ENCODE measurements around the gene USP6NL. TPM values are rescaled to one million over a fixed set of nuclear protein-coding genes. Genes with fewer than 3 reads are reported as not detected.

Gene USP6NL
- polyA plus RNA-seq, 3 donors = 5.5 to 7.7 (median 6.7) TPM

- H3K27ac Mint-ChIP-seq = peak overlapping the region in 5 of 7 donors; percentile 0 to 87 (median 72)
- no peak overlapping the region for H3K4me3 ChIP-seq (replicated peaks in 1 of 3; ENCODE audit: low read depth in 2 of 3, low read length in 3 of 3)
- peaks cover 11 to 13% of the 10 kb centered on the region in 2 donors for H3K4me1 ChIP-seq (ENCODE audit: control insufficient read depth in 1 of 2, insufficient read depth in 2 of 2, low read length in 2 of 2)
- peaks cover 42% of the 10 kb centered on the region for H3K79me2 ChIP-seq (ENCODE audit: insufficient read depth, low read length)
- no peaks in the 10 kb centered on the region for H3K9me3 ChIP-seq (replicated peaks in 1 of 2; ENCODE audit: control insufficient read depth in 1 of 2, insufficient read depth in 1 of 2, low read length in 2 of 2)
- no peak overlapping the region for H3K4me3 Mint-ChIP-seq
- H3K27me3 ChIP-seq (ENCODE audit: control insufficient read depth in 2 of 2, insufficient read depth in 2 of 2, low read length in 2 of 2) = no peaks in the 10 kb centered on the region
- no peaks in the 10 kb centered on the region for H3K36me3 ChIP-seq (replicated peaks in 1 of 2; ENCODE audit: control insufficient read depth in 1 of 2, insufficient read depth in 2 of 2, low read length in 2 of 2)
- H3K27me3 Mint-ChIP-seq (ENCODE audit: low read depth in 3 of 3) = no peaks in the 10 kb centered on the region
- peaks cover 26% of the 10 kb centered on the region for H3K4me1 Mint-ChIP-seq
- DNase-seq = peak in 1 of 3 donors; percentile 77
- intact Hi-C loops (cut with micrococcal nuclease) = no loop called here
- H4K20me1 ChIP-seq (ENCODE audit: insufficient read depth, low read length) = no peaks in the 10 kb centered on the region
- H3K4me2 ChIP-seq (replicated peaks; ENCODE audit: extremely low read depth, low read length, poor library complexity, severe bottlenecking) = peak overlapping the region; percentile 4
- no peak overlapping the region for H2AFZ ChIP-seq (ENCODE audit: insufficient read depth, low read depth, low read length, poor library complexity, severe bottlenecking)
- peak overlapping the region; percentile 28 to 47 for H3K27ac ChIP-seq (ENCODE audit: low read depth in 1 of 2, low read length in 2 of 2)
- peaks cover 8 to 17% of the 10 kb centered on the region in 2 donors for H3K36me3 Mint-ChIP-seq
- WGBS (ENCODE audit: insufficient coverage) = 25% methylated on average over 1 of the region's 1 CpG
- TF ChIP-seq CTCF (IDR thresholded peaks at IDR 0.05) = no peak
- peaks cover 0 to 4% (median 0%) of the 10 kb centered on the region in 7 donors for H3K9me3 Mint-ChIP-seq
- H3K9ac ChIP-seq (ENCODE audit: insufficient read depth, low read length, poor library complexity, severe bottlenecking) = no peak overlapping the region
Observed at GRCh38 chr10:11595395-11595692, 16.1 kb downstream of the USP6NL start.

GRCh38 chr10:11594589-11595394 lies 16.7 kb downstream of the USP6NL start:
- Histone ChIP-seq H3K9ac (ENCODE audit: insufficient read depth, low read length, poor library complexity, severe bottlenecking) (no peak overlapping the region), H3K27ac (ENCODE audit: low read depth in 1 of 2, low read length in 2 of 2) (peak overlapping the region; percentile 28 to 47), H4K20me1 (ENCODE audit: insufficient read depth, low read length) (no peaks in the 10 kb centered on the region), H3K79me2 (ENCODE audit: insufficient read depth, low read length) (peaks cover 42% of the 10 kb centered on the region), H3K4me1 (ENCODE audit: control insufficient read depth in 1 of 2, insufficient read depth in 2 of 2, low read length in 2 of 2) (peaks cover 11 to 13% of the 10 kb centered on the region in 2 donors), H3K4me2 (replicated peaks; ENCODE audit: extremely low read depth, low read length, poor library complexity, severe bottlenecking) (peak overlapping the region; percentile 4), H3K36me3 (replicated peaks in 1 of 2; ENCODE audit: control insufficient read depth in 1 of 2, insufficient read depth in 2 of 2, low read length in 2 of 2) (no peaks in the 10 kb centered on the region), H3K4me3 (replicated peaks in 1 of 3; ENCODE audit: low read depth in 2 of 3, low read length in 3 of 3) (no peak overlapping the region), H2AFZ (ENCODE audit: insufficient read depth, low read depth, low read length, poor library complexity, severe bottlenecking) (no peak overlapping the region), H3K9me3 (replicated peaks in 1 of 2; ENCODE audit: control insufficient read depth in 1 of 2, insufficient read depth in 1 of 2, low read length in 2 of 2) (no peaks in the 10 kb centered on the region), H3K27me3 (ENCODE audit: control insufficient read depth in 2 of 2, insufficient read depth in 2 of 2, low read length in 2 of 2) (no peaks in the 10 kb centered on the region)
- Mint-ChIP-seq H3K36me3 (peaks cover 4 to 17% of the 10 kb centered on the region in 2 donors), H3K4me3 (peak overlapping the region in 1 of 2 donors; percentile 56), H3K27me3 (ENCODE audit: low read depth in 3 of 3) (no peaks in the 10 kb centered on the region), H3K4me1 (peaks cover 25% of the 10 kb centered on the region), H3K27ac (peak overlapping the region; percentile 17 to 87 (median 69)), H3K9me3 (peaks cover 0 to 4% (median 0%) of the 10 kb centered on the region in 7 donors)
- WGBS (ENCODE audit: insufficient coverage) = no CpG with 5 or more reads among the region's 6 CpGs
- intact Hi-C loops (cut with micrococcal nuclease) = no loop called here
- DNase-seq = peak in 2 of 3 donors; percentile 31 to 33
- no peak for TF ChIP-seq CTCF (IDR thresholded peaks at IDR 0.05)

Measured in CD14-positive monocyte (primary cell).